ENCODE data around the gene KLHL2.

Gene KLHL2

DNA sequence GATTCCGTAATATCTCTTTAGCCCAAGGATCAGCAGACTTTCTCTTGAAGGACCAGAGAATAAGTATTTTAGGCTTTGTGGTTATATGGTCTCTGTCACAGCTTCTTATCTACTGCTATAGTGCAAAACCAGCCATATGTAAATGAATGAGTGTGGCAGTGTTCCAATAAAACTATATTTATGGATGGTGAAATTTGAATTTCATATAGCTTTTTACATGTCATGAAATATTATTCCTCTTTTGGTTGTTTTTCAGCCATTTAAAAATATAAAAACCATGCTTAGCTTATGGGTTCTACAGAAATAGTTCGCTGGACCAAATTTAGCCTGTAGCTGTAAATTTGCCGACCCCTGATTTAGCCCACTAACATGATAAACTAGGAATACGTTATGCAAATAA lies 102.1 kb downstream of the KLHL2 start:
- ChIA-PET CTCF (no interaction called here), POLR2A (no interaction called here)
- Histone ChIP-seq H3K4me3 (ENCODE audit: low read depth, low read length) (no peak overlapping the region), H3K9me3 (ENCODE audit: control insufficient read depth, insufficient read depth, low read depth, low read length) (no peaks in the 10 kb centered on the region), H3K4me1 (ENCODE audit: control insufficient read depth, insufficient read depth, low read length) (no peaks in the 10 kb centered on the region), H3K27ac (ENCODE audit: extremely low read depth, low read depth, low read length) (no peak overlapping the region), H3K36me3 (ENCODE audit: control insufficient read depth in 2 of 2, insufficient read depth in 1 of 2, low read length in 2 of 2) (no peaks in the 10 kb centered on the region)
- TF ChIP-seq ZNF169 (tag by site-specific recombination; IDR thresholded peaks at IDR 0.05): no peak
- TF ChIP-seq, protein P1, sequence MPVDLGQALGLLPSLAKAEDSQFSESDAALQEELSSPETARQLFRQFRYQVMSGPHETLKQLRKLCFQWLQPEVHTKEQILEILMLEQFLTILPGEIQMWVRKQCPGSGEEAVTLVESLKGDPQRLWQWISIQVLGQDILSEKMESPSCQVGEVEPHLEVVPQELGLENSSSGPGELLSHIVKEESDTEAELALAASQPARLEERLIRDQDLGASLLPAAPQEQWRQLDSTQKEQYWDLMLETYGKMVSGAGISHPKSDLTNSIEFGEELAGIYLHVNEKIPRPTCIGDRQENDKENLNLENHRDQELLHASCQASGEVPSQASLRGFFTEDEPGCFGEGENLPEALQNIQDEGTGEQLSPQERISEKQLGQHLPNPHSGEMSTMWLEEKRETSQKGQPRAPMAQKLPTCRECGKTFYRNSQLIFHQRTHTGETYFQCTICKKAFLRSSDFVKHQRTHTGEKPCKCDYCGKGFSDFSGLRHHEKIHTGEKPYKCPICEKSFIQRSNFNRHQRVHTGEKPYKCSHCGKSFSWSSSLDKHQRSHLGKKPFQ (tag by site-specific recombination; IDR thresholded peaks at IDR 0.05): no peak

DNA sequence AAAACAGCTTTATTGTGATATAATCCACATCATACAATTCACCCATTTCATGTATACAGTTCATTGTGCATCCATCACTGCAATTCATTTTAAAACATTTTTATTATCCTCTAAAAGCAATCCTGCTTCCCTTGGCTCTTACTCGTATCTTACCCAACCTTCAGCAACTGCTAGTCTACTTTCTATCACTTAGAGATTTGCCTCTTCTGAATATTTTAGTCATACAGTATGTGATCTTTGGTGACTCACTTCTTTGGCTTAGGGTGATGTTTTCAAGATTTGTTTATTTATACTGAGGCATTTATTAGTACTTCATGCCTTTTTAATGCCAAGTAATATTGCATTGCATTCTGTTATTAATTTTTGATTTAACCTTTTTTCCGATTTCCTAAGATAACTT lies 105.1 kb downstream of the KLHL2 start:
- TF ChIP-seq, protein P2, sequence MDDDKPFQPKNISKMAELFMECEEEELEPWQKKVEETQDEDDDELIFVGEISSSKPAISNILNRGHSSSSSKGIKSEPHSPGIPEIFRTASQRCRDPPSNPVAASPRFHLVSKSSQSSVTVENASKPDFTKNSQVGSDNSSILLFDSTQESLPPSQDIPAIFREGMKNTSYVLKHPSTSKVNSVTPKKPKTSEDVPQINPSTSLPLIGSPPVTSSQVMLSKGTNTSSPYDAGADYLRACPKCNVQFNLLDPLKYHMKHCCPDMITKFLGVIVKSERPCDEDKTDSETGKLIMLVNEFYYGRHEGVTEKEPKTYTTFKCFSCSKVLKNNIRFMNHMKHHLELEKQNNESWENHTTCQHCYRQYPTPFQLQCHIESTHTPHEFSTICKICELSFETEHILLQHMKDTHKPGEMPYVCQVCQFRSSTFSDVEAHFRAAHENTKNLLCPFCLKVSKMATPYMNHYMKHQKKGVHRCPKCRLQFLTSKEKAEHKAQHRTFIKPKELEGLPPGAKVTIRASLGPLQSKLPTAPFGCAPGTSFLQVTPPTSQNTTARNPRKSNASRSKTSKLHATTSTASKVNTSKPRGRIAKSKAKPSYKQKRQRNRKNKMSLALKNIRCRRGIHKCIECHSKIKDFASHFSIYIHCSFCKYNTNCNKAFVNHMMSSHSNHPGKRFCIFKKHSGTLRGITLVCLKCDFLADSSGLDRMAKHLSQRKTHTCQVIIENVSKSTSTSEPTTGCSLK (tag by site-specific recombination; IDR thresholded peaks at IDR 0.05): no peak
- TF ChIP-seq, protein P3, sequence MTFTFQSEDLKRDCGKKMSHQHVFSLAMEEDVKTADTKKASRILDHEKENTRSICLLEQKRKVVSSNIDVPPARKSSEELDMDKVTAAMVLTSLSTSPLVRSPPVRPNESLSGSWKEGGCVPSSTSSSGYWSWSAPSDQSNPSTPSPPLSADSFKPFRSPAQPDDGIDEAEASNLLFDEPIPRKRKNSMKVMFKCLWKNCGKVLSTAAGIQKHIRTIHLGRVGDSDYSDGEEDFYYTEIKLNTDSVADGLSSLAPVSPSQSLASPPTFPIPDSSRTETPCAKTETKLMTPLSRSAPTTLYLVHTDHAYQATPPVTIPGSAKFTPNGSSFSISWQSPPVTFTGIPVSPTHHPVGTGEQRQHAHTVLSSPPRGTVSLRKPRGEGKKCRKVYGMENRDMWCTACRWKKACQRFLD (tag by site-specific recombination; IDR thresholded peaks at IDR 0.05): no peak
- TF ChIP-seq ZNF658 (tag by site-specific recombination; IDR thresholded peaks at IDR 0.05): no peak
- H3K4me3 ChIP-seq (ENCODE audit: low read depth, low read length): no peak overlapping the region
- H3K4me1 ChIP-seq (ENCODE audit: control insufficient read depth, insufficient read depth, low read length): no peaks in the 10 kb centered on the region
- ChIA-PET CTCF (interaction anchor here (0.6 kb wide), 1 partner anchor 43 kb away, joined by 3 read pairs; no protein-coding TSS in a partner anchor), POLR2A (no interaction called here)
- no peaks in the 10 kb centered on the region for H3K36me3 ChIP-seq (ENCODE audit: control insufficient read depth in 2 of 2, insufficient read depth in 1 of 2, low read length in 2 of 2)
- no peak overlapping the region for H3K27ac ChIP-seq (ENCODE audit: extremely low read depth, low read depth, low read length)
- H3K9me3 ChIP-seq (ENCODE audit: control insufficient read depth, insufficient read depth, low read depth, low read length): no peaks in the 10 kb centered on the region

DNA sequence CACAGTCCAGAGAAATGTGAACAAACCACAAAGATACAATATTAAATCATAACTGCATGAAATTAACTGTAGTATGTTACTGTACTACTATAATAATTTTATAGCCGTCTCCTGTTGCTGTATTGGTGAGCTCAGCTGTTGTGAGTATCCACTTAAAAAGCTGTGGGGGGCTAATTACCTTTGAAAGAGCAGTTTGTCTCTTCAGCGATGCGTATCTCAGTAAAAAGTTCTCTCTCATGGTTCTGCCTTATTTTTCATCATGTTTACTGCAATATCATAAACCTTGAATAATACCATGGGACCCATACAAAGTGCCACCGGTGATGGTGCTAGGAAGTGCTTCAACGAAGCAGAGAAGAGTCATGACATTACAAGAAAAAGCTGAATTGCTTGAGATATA lies 111.7 kb downstream of the KLHL2 start:
- ChIA-PET POLR2A (no interaction called here), CTCF (no interaction called here)
- H3K27ac ChIP-seq (ENCODE audit: extremely low read depth, low read depth, low read length): no peak overlapping the region
- no peak overlapping the region for H3K4me3 ChIP-seq (ENCODE audit: low read depth, low read length)
- H3K36me3 ChIP-seq (ENCODE audit: control insufficient read depth in 2 of 2, insufficient read depth in 1 of 2, low read length in 2 of 2): no peaks in the 10 kb centered on the region
- no peaks in the 10 kb centered on the region for H3K9me3 ChIP-seq (ENCODE audit: control insufficient read depth, insufficient read depth, low read depth, low read length)
- H3K4me1 ChIP-seq (ENCODE audit: control insufficient read depth, insufficient read depth, low read length): no peaks in the 10 kb centered on the region
- peak; percentile 69 for TF ChIP-seq SCRT2 (tag by site-specific recombination; IDR thresholded peaks at IDR 0.05)
- TF ChIP-seq, protein P4, sequence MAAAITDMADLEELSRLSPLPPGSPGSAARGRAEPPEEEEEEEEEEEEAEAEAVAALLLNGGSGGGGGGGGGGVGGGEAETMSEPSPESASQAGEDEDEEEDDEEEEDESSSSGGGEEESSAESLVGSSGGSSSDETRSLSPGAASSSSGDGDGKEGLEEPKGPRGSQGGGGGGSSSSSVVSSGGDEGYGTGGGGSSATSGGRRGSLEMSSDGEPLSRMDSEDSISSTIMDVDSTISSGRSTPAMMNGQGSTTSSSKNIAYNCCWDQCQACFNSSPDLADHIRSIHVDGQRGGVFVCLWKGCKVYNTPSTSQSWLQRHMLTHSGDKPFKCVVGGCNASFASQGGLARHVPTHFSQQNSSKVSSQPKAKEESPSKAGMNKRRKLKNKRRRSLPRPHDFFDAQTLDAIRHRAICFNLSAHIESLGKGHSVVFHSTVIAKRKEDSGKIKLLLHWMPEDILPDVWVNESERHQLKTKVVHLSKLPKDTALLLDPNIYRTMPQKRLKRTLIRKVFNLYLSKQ (tag by site-specific recombination; IDR thresholded peaks at IDR 0.05; ENCODE audit: borderline replicate concordance): no peak
- no peak for TF ChIP-seq REPIN1 (tag by site-specific recombination; IDR thresholded peaks at IDR 0.05; ENCODE audit: low read depth)
- no peak for TF ChIP-seq ZNF501 (tag by site-specific recombination; IDR thresholded peaks at IDR 0.05)
- no peak for TF ChIP-seq ZFP3 (tag by site-specific recombination; IDR thresholded peaks at IDR 0.05; ENCODE audit: low read depth)
- no peak for TF ChIP-seq ZNF433 (tag by site-specific recombination; IDR thresholded peaks at IDR 0.05; ENCODE audit: low read depth)
- no peak for TF ChIP-seq ZNF510 (tag by site-specific recombination; IDR thresholded peaks at IDR 0.05; ENCODE audit: insufficient replicate concordance)
- TF ChIP-seq ZNF302 (tag by site-specific recombination; IDR thresholded peaks at IDR 0.05; ENCODE audit: low read depth): no peak
- no peak for TF ChIP-seq ZNF785 (tag by site-specific recombination; IDR thresholded peaks at IDR 0.05)
- TF ChIP-seq KLF8 (tag by site-specific recombination; IDR thresholded peaks at IDR 0.05): no peak
- peak; percentile 50; the same call in 1 of the 2 replicates for TF ChIP-seq ZNF664 (tag by site-specific recombination; IDR thresholded peaks at IDR 0.05)
- no peak for TF ChIP-seq ZNF426 (tag by site-specific recombination; IDR thresholded peaks at IDR 0.05)
- peak; percentile 69 for TF ChIP-seq GLIS1 (tag by site-specific recombination; IDR thresholded peaks at IDR 0.05)
- no peak for TF ChIP-seq RBAK (tag by site-specific recombination; IDR thresholded peaks at IDR 0.05)
- no peak for TF ChIP-seq ZNF10 (tag by site-specific recombination; IDR thresholded peaks at IDR 0.05)
- no peak for TF ChIP-seq ZNF654 (tag by site-specific recombination; IDR thresholded peaks at IDR 0.05; ENCODE audit: low read depth)
- no peak for TF ChIP-seq ZNF133 (tag by site-specific recombination; IDR thresholded peaks at IDR 0.05)
- TF ChIP-seq, protein P5, sequence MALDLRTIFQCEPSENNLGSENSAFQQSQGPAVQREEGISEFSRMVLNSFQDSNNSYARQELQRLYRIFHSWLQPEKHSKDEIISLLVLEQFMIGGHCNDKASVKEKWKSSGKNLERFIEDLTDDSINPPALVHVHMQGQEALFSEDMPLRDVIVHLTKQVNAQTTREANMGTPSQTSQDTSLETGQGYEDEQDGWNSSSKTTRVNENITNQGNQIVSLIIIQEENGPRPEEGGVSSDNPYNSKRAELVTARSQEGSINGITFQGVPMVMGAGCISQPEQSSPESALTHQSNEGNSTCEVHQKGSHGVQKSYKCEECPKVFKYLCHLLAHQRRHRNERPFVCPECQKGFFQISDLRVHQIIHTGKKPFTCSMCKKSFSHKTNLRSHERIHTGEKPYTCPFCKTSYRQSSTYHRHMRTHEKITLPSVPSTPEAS (tag by site-specific recombination; IDR thresholded peaks at IDR 0.05): no peak
- TF ChIP-seq, protein P6, sequence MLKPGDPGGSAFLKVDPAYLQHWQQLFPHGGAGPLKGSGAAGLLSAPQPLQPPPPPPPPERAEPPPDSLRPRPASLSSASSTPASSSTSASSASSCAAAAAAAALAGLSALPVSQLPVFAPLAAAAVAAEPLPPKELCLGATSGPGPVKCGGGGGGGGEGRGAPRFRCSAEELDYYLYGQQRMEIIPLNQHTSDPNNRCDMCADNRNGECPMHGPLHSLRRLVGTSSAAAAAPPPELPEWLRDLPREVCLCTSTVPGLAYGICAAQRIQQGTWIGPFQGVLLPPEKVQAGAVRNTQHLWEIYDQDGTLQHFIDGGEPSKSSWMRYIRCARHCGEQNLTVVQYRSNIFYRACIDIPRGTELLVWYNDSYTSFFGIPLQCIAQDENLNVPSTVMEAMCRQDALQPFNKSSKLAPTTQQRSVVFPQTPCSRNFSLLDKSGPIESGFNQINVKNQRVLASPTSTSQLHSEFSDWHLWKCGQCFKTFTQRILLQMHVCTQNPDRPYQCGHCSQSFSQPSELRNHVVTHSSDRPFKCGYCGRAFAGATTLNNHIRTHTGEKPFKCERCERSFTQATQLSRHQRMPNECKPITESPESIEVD (tag by site-specific recombination; IDR thresholded peaks at IDR 0.05): peak; percentile 75

All from HEK293 (cell line).